GM12864 (cell line): ENCODE measurements around the gene CUL1.
A peak's percentile ranks its signal among the peaks of the same experiment; 100 is the strongest.
"Not testable (repeated sequence)": the region's sequence is repeated elsewhere in the genome, so short reads cannot be mapped to it uniquely, and the experiment has no call there.

Experiments
- DNase-seq: peaks from one replicate; pipeline ENCODE4 v3.0.0-alpha.2; 2011; ENCODE audit warnings: low read depth
- H3K4me3 ChIP-seq: 2 replicates; pipeline ENCODE4 v1.5.1; 2011; ENCODE audit warnings: mild to moderate bottlenecking, low read depth, low read length, control low read depth
- CTCF ChIP-seq: IDR thresholded peaks from 2 replicates; pipeline ENCODE4 v1.5.1; 2011; ENCODE audit warnings: low read depth, mild to moderate bottlenecking, moderate library complexity, low read length, control low read depth, inconsistent platforms; ENCODE audit errors: missing control alignments

CUL1 gene

GRCh38 chr7:148700661-148701064 is 2.0 kb downstream of the CUL1 start:
- peak overlapping the region; percentile 93 for H3K4me3 ChIP-seq
- DNase-seq, result no peak
- no peak for TF ChIP-seq CTCF

GRCh38 chr7:148701414-148701813 is 2.7 kb downstream of the CUL1 start:
- no peak for DNase-seq
- no peak overlapping the region; the same call in 1 of the 2 replicates for H3K4me3 ChIP-seq
- no peak for TF ChIP-seq CTCF

GRCh38 chr7:148702876-148703670 is 4.4 kb downstream of the CUL1 start:
- no peak overlapping the region for H3K4me3 ChIP-seq
- no peak for DNase-seq
- no peak for TF ChIP-seq CTCF

- H3K4me3 ChIP-seq, DNase-seq: not testable (repeated sequence)
Measured at GRCh38 chr7:148703671-148703962, 4.9 kb downstream of the CUL1 start.

- H3K4me3 ChIP-seq, result no peak overlapping the region
- no peak for TF ChIP-seq CTCF
- DNase-seq, result no peak
Measured at GRCh38 chr7:148704189-148704588, 5.5 kb downstream of the CUL1 start.

- no peak overlapping the region for H3K4me3 ChIP-seq
- TF ChIP-seq CTCF, result no peak
- no peak for DNase-seq
Measured at GRCh38 chr7:148704970-148705369, 6.3 kb downstream of the CUL1 start.

GRCh38 chr7:148706368-148706767 is 7.7 kb downstream of the CUL1 start:
- H3K4me3 ChIP-seq, result no peak overlapping the region
- no peak for DNase-seq
- no peak for TF ChIP-seq CTCF
